HepG2 (cell line): Measurements from ENCODE around the gene RABGAP1. TPM values are rescaled to one million over a fixed set of nuclear protein-coding genes. Genes with fewer than 3 reads are reported as not detected.

ENCODE experiments used
- ATAC-seq: fragments of 200-7000 bp; cut with Tn5 transposase; 3 replicates; pipeline ENCODE4 v1.9.1; 2020; ENCODE audit warnings: mild to moderate bottlenecking, moderate library complexity
- BruUV-seq: library from RNA; stranded (reverse); fragments of 400-500 nt; replicated peaks from 2 replicates; lab custom pipeline; 2021; lab: Mats Ljungman, UMichigan
- CTCF ChIA-PET: fragments of 300-600 bp; formaldehyde crosslinking; extraction: SDS; loops from one replicate; lab custom pipeline; 2021; ENCODE audit warnings: low total read pairs, inconsistent platforms, low intra/inter-chr PET ratio; lab: Yijun Ruan, JAX
- POLR2A ChIA-PET: fragments of 350-600 bp; sonication (Branson Sonifier 250); formaldehyde crosslinking; loops from one replicate; lab custom pipeline; 2020; ENCODE audit warnings: antibody characterized with exemption, inconsistent platforms; lab: Yijun Ruan, JAX
- DNase-seq: peaks from one replicate; pipeline ENCODE4 v3.0.0-alpha.2; 2015; ENCODE audit warnings: low spot score
- FAIRE-seq: peaks from 3 replicates; lab custom pipeline; 2011; peaks lifted over from hg19 to GRCh38; lab: Jason Lieb, UNC
- H2AFZ ChIP-seq: one replicate; pipeline ENCODE4 v1.6.1; 2011; ENCODE audit warnings: low read length, inconsistent platforms
- H3K27ac ChIP-seq: fragments of 300-600 bp; 3 replicates; pipeline ENCODE4 v1.8.0; 2011; ENCODE audit warnings: mixed run types, mild to moderate bottlenecking, mixed read lengths, low read length, inconsistent platforms; ENCODE audit not compliant: insufficient read depth; ENCODE audit errors: extremely low read length
- H3K27me3 ChIP-seq, 2 experiments: fragments of 200-600 bp in 1 of 2; 2 replicates in 1 of 2; 3 replicates in 1 of 2; pipeline versions ENCODE4 v1.6.0 to v1.8.0; 2011; ENCODE audit warnings: low read length in 2 of 2, mild to moderate bottlenecking in 2 of 2, moderate library complexity in 2 of 2, inconsistent platforms in 1 of 2; ENCODE audit not compliant: insufficient read depth in 2 of 2, control insufficient read depth in 1 of 2
- H3K36me3 ChIP-seq, 2 experiments: fragments of 200-600 bp in 1 of 2; replicated peaks in 1 of 2; 2 replicates in 1 of 2; 3 replicates in 1 of 2; pipeline versions ENCODE4 v1.5.1 to v1.8.0; 2011; ENCODE audit warnings: low read length in 2 of 2, inconsistent platforms in 1 of 2; ENCODE audit not compliant: insufficient read depth in 2 of 2, control insufficient read depth in 1 of 2
- H3K4me1 ChIP-seq: 2 replicates; pipeline ENCODE4 v1.5.1; 2012; ENCODE audit warnings: low read length, inconsistent platforms; ENCODE audit not compliant: insufficient read depth
- H3K4me2 ChIP-seq: 2 replicates; pipeline ENCODE4 v1.6.0; 2011; ENCODE audit warnings: low read depth, low read length, inconsistent platforms
- H3K4me3 ChIP-seq, 3 experiments: fragments of 200-600 bp in 1 of 3; sonication (generic), shearing (Covaris generic) in 1 of 3; replicated peaks in 1 of 3; 2 replicates each; pipeline ENCODE4 v1.5.1; 2011 to 2016; ENCODE audit warnings: low read length in 3 of 3, inconsistent platforms in 2 of 3, low read depth in 2 of 3, mild to moderate bottlenecking in 2 of 3, control low read depth in 1 of 3, mixed read lengths in 1 of 3; ENCODE audit not compliant: insufficient read depth in 1 of 3
- H3K79me2 ChIP-seq: one replicate; pipeline ENCODE4 v1.6.1; 2011; ENCODE audit warnings: low read length, inconsistent platforms; ENCODE audit not compliant: insufficient read depth
- H3K9ac ChIP-seq: 2 replicates; pipeline ENCODE4 v1.6.0; 2011; ENCODE audit warnings: mild to moderate bottlenecking, low read depth, low read length, inconsistent platforms; ENCODE audit not compliant: insufficient read depth
- H3K9me3 ChIP-seq: 2 replicates; pipeline ENCODE4 v1.5.1; 2012; ENCODE audit warnings: mild to moderate bottlenecking, low read length
- H4K20me1 ChIP-seq: 2 replicates; pipeline ENCODE4 v1.6.0; 2011; ENCODE audit warnings: inconsistent platforms, mild to moderate bottlenecking, low read length, moderate library complexity; ENCODE audit not compliant: insufficient read depth
- CREB3 ChIP-seq: sonication (generic); formaldehyde crosslinking; IDR thresholded peaks from 2 replicates; pipeline ENCODE4 v1.5.0; 2020; ENCODE audit warnings: missing genetic modification reagents
- ELF1 ChIP-seq: sonication (generic); formaldehyde crosslinking; IDR thresholded peaks from 2 replicates; pipeline ENCODE4 v1.4.0; 2020; ENCODE audit warnings: missing genetic modification reagents
- FOSL2 ChIP-seq: sonication (generic); formaldehyde crosslinking; IDR thresholded peaks from 2 replicates; pipeline ENCODE4 v1.4.0; 2020; ENCODE audit warnings: missing genetic modification reagents
- MTA1 ChIP-seq: sonication (generic); formaldehyde crosslinking; IDR thresholded peaks from 2 replicates; pipeline ENCODE4 v1.4.0; 2020; ENCODE audit warnings: missing genetic modification reagents, mild to moderate bottlenecking, borderline replicate concordance
- PPARG ChIP-seq: conservative IDR thresholded peaks from 2 replicates; pipeline ENCODE4 v1.6.1; 2016; ENCODE audit warnings: missing biosample characterization, missing genetic modification reagents
- PRMT3 ChIP-seq: sonication (generic); formaldehyde crosslinking; IDR thresholded peaks from 2 replicates; pipeline ENCODE4 v1.8.1; 2022; ENCODE audit warnings: low read depth, mild to moderate bottlenecking, moderate library complexity, missing genetic modification reagents, borderline replicate concordance
- SAP130 ChIP-seq: IDR thresholded peaks from 2 replicates; pipeline ENCODE4 v1.6.1; 2016; ENCODE audit warnings: low read depth
- SMAD1 ChIP-seq: sonication (generic); formaldehyde crosslinking; IDR thresholded peaks from 2 replicates; pipeline ENCODE4 v1.4.0; 2020; ENCODE audit warnings: missing genetic modification reagents, low read depth, mild to moderate bottlenecking, borderline replicate concordance
- SP2 ChIP-seq: sonication (generic); formaldehyde crosslinking; IDR thresholded peaks from 2 replicates; pipeline ENCODE4 v1.5.1; 2020; ENCODE audit warnings: mild to moderate bottlenecking, missing genetic modification reagents
- ZBTB38 ChIP-seq: sonication (generic); formaldehyde crosslinking; IDR thresholded peaks from 2 replicates; pipeline ENCODE4 v1.5.1; 2020; ENCODE audit warnings: mild to moderate bottlenecking, missing genetic modification reagents
- ZMAT3 ChIP-seq: sonication (generic); formaldehyde crosslinking; conservative IDR thresholded peaks from 2 replicates; pipeline ENCODE4 v1.7.0; 2021; ENCODE audit warnings: missing genetic modification reagents
- ZNF136 ChIP-seq: sonication (generic); formaldehyde crosslinking; IDR thresholded peaks from 2 replicates; pipeline ENCODE4 v1.8.1; 2022; ENCODE audit warnings: low read depth, mild to moderate bottlenecking, moderate library complexity, missing genetic modification reagents
- ZNF17 ChIP-seq: sonication (generic); formaldehyde crosslinking; IDR thresholded peaks from 2 replicates; pipeline ENCODE4 v1.5.0; 2020; ENCODE audit warnings: mild to moderate bottlenecking, missing genetic modification reagents
- ZNF292 ChIP-seq: sonication (generic); formaldehyde crosslinking; IDR thresholded peaks from 2 replicates; pipeline ENCODE4 v1.8.1; 2022; ENCODE audit warnings: mild to moderate bottlenecking, low read depth, missing genetic modification reagents, borderline replicate concordance
- ZNF570 ChIP-seq: sonication (generic); formaldehyde crosslinking; IDR thresholded peaks from 2 replicates; pipeline ENCODE4 v1.4.0; 2020; ENCODE audit warnings: mild to moderate bottlenecking, missing genetic modification reagents, borderline replicate concordance
- ZNF615 ChIP-seq: sonication (generic); formaldehyde crosslinking; IDR thresholded peaks from 2 replicates; pipeline ENCODE4 v1.5.0; 2020; ENCODE audit warnings: mild to moderate bottlenecking, missing genetic modification reagents, borderline replicate concordance
- WGBS: methylation state at CpG from one replicate; pipeline ENCODE4 v1.1.6; 2017; ENCODE audit warnings: low lambda C conversion rate; 5-methylcytosine and 5-hydroxymethylcytosine counted together
- in situ Hi-C: cut with HindIII; loops from 2 replicates; pipeline ENCODE4 v1.10.0; 2017; ENCODE audit warnings: low pct_unique_long_range_greater_than_20kb; ENCODE audit not compliant: extremely low pct_ligation_motif_present
- intact Hi-C: fragments of 100-400 bp; cut with micrococcal nuclease; formaldehyde crosslinking; loops from one replicate; pipeline ENCODE4 v1.10.0; 2022; ENCODE audit not compliant: unreplicated experiment
- polyA plus RNA-seq, 8 experiments: library from polyadenylated mRNA; depleted of rRNA in 3 of 8; stranded (reverse) in 7 of 8; unstranded in 1 of 8; fragments of >200 nt; fragmentation: Illumina TruSeq in 4 of 8; extraction: Trizol in 4 of 8; gene quantifications; 2 replicates each; pipeline versions ENCODE4 v1.2.1 to v1.2.3, GENCODE V29; 2011 to 2016; ENCODE audit warnings: low read depth in 4 of 8, missing spikeins in 1 of 8, mixed read lengths in 1 of 8; ENCODE audit not compliant: insufficient read depth in 1 of 8
- total RNA-seq, 5 experiments: library from RNA; depleted of rRNA; stranded (reverse); fragments of >200 nt; fragmentation: Illumina TruSeq; extraction: Trizol; gene quantifications; 2 replicates each; pipeline ENCODE4 v1.2.3, GENCODE V29; 2016; ENCODE audit warnings: low read depth in 1 of 5
- TF ChIP-seq, protein P1 (sequence below): IDR thresholded peaks from 2 replicates; pipeline ENCODE4 v1.6.1; 2012; ENCODE audit warnings: low read length, improper control_type of control experiment
- TF ChIP-seq, protein P2 (sequence below): sonication (generic); formaldehyde crosslinking; IDR thresholded peaks from 2 replicates; pipeline ENCODE4; 2020; ENCODE audit warnings: missing genetic modification reagents, mild to moderate bottlenecking, borderline replicate concordance

RABGAP1 gene
- total and polyA plus RNA-seq, 2 of the 13 experiments (the other 11 are each of a cell fraction or from before 2014, with no cell fraction given) = 19.1 to 19.3 TPM

DNA sequence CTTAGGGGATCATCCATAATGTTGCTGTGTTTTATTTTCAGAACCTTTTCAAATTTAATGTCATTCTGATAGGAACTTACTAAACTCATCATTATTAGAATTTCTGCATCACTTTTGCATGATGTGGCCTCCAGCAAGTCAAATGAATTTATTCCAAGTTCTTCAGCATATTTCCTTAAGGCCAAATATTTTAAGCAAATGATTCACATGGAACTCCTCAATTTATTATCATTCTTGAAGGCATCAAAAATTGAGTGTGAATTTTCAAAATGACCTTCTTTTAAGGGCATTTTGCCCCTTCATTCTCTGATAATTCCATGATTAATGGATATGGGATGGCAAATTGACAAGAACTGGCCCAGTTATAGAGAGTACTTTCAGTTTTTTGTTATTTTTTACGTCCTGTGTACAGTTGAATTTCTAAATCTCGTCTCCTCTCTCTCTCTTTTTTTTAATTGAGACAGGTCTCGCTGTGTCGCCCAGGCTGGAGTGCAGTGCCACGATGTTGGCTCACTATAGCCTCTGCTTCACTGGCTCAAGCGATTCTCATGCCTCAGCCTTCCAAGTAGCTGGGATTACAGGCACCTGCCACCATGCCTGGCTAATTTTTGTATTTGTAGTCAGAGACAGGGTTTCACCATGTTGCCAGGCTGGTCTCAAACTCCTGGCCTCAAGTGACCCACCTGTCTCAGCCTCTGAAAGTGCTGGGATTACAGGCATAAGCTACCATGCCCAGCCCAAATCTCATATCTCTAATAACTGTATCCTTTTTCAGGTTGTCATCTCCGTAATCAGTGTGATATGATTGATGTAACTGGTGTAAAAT is 121.7 kb downstream of the RABGAP1 start:
- H3K4me2 ChIP-seq = no peak overlapping the region
- H3K9me3 ChIP-seq = no peaks in the 10 kb centered on the region
- H3K27me3 ChIP-seq = no peaks in the 10 kb centered on the region
- DNase-seq = no peak
- CTCF ChIA-PET = no interaction called here
- no peak overlapping the region for H3K27ac ChIP-seq
- no peaks in the 10 kb centered on the region for H4K20me1 ChIP-seq
- no TSS peak for BruUV-seq
- H3K36me3 ChIP-seq = peaks cover 1 to 25% of the 10 kb centered on the region in 2 experiments; a peak in 4 of 5 replicates
- intact Hi-C loops = no loop called here
- no peaks in the 10 kb centered on the region for H3K4me1 ChIP-seq
- POLR2A ChIA-PET = no interaction called here
- in situ Hi-C loops = no loop called here
- no peak for ATAC-seq
- FAIRE-seq = no peak
- no peaks in the 10 kb centered on the region for H3K79me2 ChIP-seq
- no peak overlapping the region for H3K4me3 ChIP-seq
- TF ChIP-seq, protein P1, sequence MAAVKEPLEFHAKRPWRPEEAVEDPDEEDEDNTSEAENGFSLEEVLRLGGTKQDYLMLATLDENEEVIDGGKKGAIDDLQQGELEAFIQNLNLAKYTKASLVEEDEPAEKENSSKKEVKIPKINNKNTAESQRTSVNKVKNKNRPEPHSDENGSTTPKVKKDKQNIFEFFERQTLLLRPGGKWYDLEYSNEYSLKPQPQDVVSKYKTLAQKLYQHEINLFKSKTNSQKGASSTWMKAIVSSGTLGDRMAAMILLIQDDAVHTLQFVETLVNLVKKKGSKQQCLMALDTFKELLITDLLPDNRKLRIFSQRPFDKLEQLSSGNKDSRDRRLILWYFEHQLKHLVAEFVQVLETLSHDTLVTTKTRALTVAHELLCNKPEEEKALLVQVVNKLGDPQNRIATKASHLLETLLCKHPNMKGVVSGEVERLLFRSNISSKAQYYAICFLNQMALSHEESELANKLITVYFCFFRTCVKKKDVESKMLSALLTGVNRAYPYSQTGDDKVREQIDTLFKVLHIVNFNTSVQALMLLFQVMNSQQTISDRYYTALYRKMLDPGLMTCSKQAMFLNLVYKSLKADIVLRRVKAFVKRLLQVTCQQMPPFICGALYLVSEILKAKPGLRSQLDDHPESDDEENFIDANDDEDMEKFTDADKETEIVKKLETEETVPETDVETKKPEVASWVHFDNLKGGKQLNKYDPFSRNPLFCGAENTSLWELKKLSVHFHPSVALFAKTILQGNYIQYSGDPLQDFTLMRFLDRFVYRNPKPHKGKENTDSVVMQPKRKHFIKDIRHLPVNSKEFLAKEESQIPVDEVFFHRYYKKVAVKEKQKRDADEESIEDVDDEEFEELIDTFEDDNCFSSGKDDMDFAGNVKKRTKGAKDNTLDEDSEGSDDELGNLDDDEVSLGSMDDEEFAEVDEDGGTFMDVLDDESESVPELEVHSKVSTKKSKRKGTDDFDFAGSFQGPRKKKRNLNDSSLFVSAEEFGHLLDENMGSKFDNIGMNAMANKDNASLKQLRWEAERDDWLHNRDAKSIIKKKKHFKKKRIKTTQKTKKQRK = no peak
- TF ChIP-seq PRMT3 (CRISPR knock-in tag) (no peak), SMAD1 (no peak), CREB3 (CRISPR knock-in tag) (no peak), ZNF292 (no peak), ZBTB38 (CRISPR knock-in tag) (no peak), ELF1 (CRISPR knock-in tag) (no peak), FOSL2 (no peak), ZMAT3 (CRISPR knock-in tag) (no peak), SP2 (CRISPR knock-in tag) (no peak), ZNF615 (CRISPR knock-in tag) (no peak), ZNF570 (no peak), MTA1 (no peak), ZNF17 (no peak), ZNF136 (no peak), PPARG (CRISPR knock-in tag) (no peak), SAP130 (CRISPR knock-in tag) (no peak)
- TF ChIP-seq, protein P2, sequence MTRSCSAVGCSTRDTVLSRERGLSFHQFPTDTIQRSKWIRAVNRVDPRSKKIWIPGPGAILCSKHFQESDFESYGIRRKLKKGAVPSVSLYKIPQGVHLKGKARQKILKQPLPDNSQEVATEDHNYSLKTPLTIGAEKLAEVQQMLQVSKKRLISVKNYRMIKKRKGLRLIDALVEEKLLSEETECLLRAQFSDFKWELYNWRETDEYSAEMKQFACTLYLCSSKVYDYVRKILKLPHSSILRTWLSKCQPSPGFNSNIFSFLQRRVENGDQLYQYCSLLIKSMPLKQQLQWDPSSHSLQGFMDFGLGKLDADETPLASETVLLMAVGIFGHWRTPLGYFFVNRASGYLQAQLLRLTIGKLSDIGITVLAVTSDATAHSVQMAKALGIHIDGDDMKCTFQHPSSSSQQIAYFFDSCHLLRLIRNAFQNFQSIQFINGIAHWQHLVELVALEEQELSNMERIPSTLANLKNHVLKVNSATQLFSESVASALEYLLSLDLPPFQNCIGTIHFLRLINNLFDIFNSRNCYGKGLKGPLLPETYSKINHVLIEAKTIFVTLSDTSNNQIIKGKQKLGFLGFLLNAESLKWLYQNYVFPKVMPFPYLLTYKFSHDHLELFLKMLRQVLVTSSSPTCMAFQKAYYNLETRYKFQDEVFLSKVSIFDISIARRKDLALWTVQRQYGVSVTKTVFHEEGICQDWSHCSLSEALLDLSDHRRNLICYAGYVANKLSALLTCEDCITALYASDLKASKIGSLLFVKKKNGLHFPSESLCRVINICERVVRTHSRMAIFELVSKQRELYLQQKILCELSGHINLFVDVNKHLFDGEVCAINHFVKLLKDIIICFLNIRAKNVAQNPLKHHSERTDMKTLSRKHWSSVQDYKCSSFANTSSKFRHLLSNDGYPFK (CRISPR knock-in tag) = no peak
- no peak overlapping the region for H2AFZ ChIP-seq
- WGBS = 92% methylated on average over 7 of the region's 7 CpGs
- no peak overlapping the region for H3K9ac ChIP-seq
